Measurements from ENCODE around the gene ARFGEF2. TPM values are rescaled to one million over a fixed set of nuclear protein-coding genes. Genes with fewer than 3 reads are reported as not detected.

ARFGEF2 gene
- total and polyA plus RNA-seq, 8 donors, result 6.5 to 127 (median 33.6) TPM

GRCh38 chr20:48926267-48926666 lies 4.8 kb downstream of the ARFGEF2 start:
- peaks cover 43 to 91% (median 75%) of the 10 kb centered on the region in 4 donors for H3K4me1 ChIP-seq

GRCh38 chr20:48926821-48927220 lies 5.3 kb downstream of the ARFGEF2 start:
- no peak overlapping the region for H3K4me3 ChIP-seq
- H3K4me1 ChIP-seq, result peaks cover 43 to 96% (median 80%) of the 10 kb centered on the region in 4 donors
- H3K27me3 ChIP-seq, result no peaks in the 10 kb centered on the region
- no peaks in the 10 kb centered on the region for H3K36me3 ChIP-seq
- peak overlapping the region in 3 of 5 donors; percentile 9 to 36 (median 20) for H3K27ac ChIP-seq
- 61 to 79% (median 66%) methylated on average over 3 of the region's 3 CpGs for WGBS, 5 donors
- TF ChIP-seq EP300 (IDR thresholded peaks at IDR 0.05) (no peak), POLR2AphosphoS5 (IDR thresholded peaks at IDR 0.05) (no peak), POLR2A (IDR thresholded peaks at IDR 0.05) (no peak), CTCF (IDR thresholded peaks at IDR 0.05) (no peak)
- DNase-seq, result no peak
- no peaks in the 10 kb centered on the region for H3K9me3 ChIP-seq
- intact Hi-C loops (cut with DNase I; ENCODE audit: low total_unique reads), result no loop called here

More at GRCh38 chr20:48926267-48926666, 4.8 kb downstream of the ARFGEF2 start:
- intact Hi-C loops (cut with DNase I; ENCODE audit: low total_unique reads), result no loop called here
- Histone ChIP-seq H3K36me3 (no peaks in the 10 kb centered on the region), H3K9me3 (no peaks in the 10 kb centered on the region), H3K27me3 (no peaks in the 10 kb centered on the region), H3K27ac (peak overlapping the region in 2 of 5 donors; percentile 9 to 36), H3K4me3 (no peak overlapping the region)
- no peak for TF ChIP-seq EP300 (IDR thresholded peaks at IDR 0.05)
- no peak for TF ChIP-seq POLR2AphosphoS5 (IDR thresholded peaks at IDR 0.05)
- TF ChIP-seq CTCF (IDR thresholded peaks at IDR 0.05), result no peak
- no peak for TF ChIP-seq POLR2A (IDR thresholded peaks at IDR 0.05)
- 89 to 95% (median 92%) methylated on average over 3 of the region's 3 CpGs for WGBS, 5 donors
- DNase-seq, result no peak

- Histone ChIP-seq H3K27ac (peak overlapping the region; percentile 36 to 75 (median 69)), H3K4me3 (no peak overlapping the region), H3K4me1 (peaks cover 41 to 97% (median 75%) of the 10 kb centered on the region in 4 donors), H3K27me3 (no peaks in the 10 kb centered on the region), H3K9me3 (no peaks in the 10 kb centered on the region), H3K36me3 (no peaks in the 10 kb centered on the region)
- intact Hi-C loops (cut with DNase I; ENCODE audit: low total_unique reads), result no loop called here
- TF ChIP-seq POLR2A (IDR thresholded peaks at IDR 0.05) (no peak), EP300 (IDR thresholded peaks at IDR 0.05) (no peak), POLR2AphosphoS5 (IDR thresholded peaks at IDR 0.05) (no peak), CTCF (IDR thresholded peaks at IDR 0.05) (no peak)
- DNase-seq, result no peak
- 28 to 52% (median 30%) methylated on average over 3 of the region's 3 CpGs for WGBS, 5 donors
These were observed 7.6 kb downstream of the ARFGEF2 start for GRCh38 chr20:48928832-48929725.

GRCh38 chr20:48930035-48930434 lies 8.5 kb downstream of the ARFGEF2 start:
- intact Hi-C loops (cut with DNase I; ENCODE audit: low total_unique reads), result no loop called here
- Histone ChIP-seq H3K4me1 (peaks cover 35 to 93% (median 65%) of the 10 kb centered on the region in 4 donors), H3K27ac (peak overlapping the region in 3 of 5 donors; percentile 65 to 75 (median 69))

More at GRCh38 chr20:48930035-48930434, 8.5 kb downstream of the ARFGEF2 start:
- WGBS, 5 donors, result 64 to 81% (median 76%) methylated on average over 6 of the region's 6 CpGs
- H3K4me3 ChIP-seq, result no peak overlapping the region
- no peaks in the 10 kb centered on the region for H3K36me3 ChIP-seq
- no peaks in the 10 kb centered on the region for H3K27me3 ChIP-seq
- no peak for TF ChIP-seq CTCF (IDR thresholded peaks at IDR 0.05)
- TF ChIP-seq POLR2AphosphoS5 (IDR thresholded peaks at IDR 0.05), result no peak
- no peak for TF ChIP-seq EP300 (IDR thresholded peaks at IDR 0.05)
- no peak for TF ChIP-seq POLR2A (IDR thresholded peaks at IDR 0.05)
- no peak for DNase-seq
- no peaks in the 10 kb centered on the region for H3K9me3 ChIP-seq

All from stomach (tissue), 9 donors.